Measurements from ENCODE around the gene BEAN1. TPM values are rescaled to one million over a fixed set of nuclear protein-coding genes. Genes with fewer than 3 reads are reported as not detected.
"Not testable (repeated sequence)": the region's sequence is repeated elsewhere in the genome, so short reads cannot be mapped to it uniquely, and the experiment has no call there.

BEAN1 gene
- total RNA-seq, 1 donor = under 0.01 TPM

- H3K4me3 ChIP-seq (ENCODE audit: low read depth, low read length) = no peak overlapping the region
- no peak for TF ChIP-seq CTCF (IDR thresholded peaks at IDR 0.05; ENCODE audit: insufficient read depth, low read depth, low read length)
- no peak for DNase-seq (ENCODE audit: low read depth)
Measured at GRCh38 chr16:66458853-66459252, 31.8 kb downstream of the BEAN1 start.

- no peak for DNase-seq (ENCODE audit: low read depth)
- TF ChIP-seq CTCF (IDR thresholded peaks at IDR 0.05; ENCODE audit: insufficient read depth, low read depth, low read length) = no peak
- H3K4me3 ChIP-seq (ENCODE audit: low read depth, low read length) = no peak overlapping the region
Measured at GRCh38 chr16:66459878-66460277, 32.8 kb downstream of the BEAN1 start.

- no peak overlapping the region for H3K4me3 ChIP-seq (ENCODE audit: low read depth, low read length)
- no peak for TF ChIP-seq CTCF (IDR thresholded peaks at IDR 0.05; ENCODE audit: insufficient read depth, low read depth, low read length)
- no peak for DNase-seq (ENCODE audit: low read depth)
Measured at GRCh38 chr16:66460703-66461102, 33.6 kb downstream of the BEAN1 start.

GRCh38 chr16:66462912-66463311 lies 35.8 kb downstream of the BEAN1 start:
- H3K4me3 ChIP-seq (ENCODE audit: low read depth, low read length) = no peak overlapping the region
- no peak for DNase-seq (ENCODE audit: low read depth)
- TF ChIP-seq CTCF (IDR thresholded peaks at IDR 0.05; ENCODE audit: insufficient read depth, low read depth, low read length) = no peak

GRCh38 chr16:66465946-66466345 lies 38.9 kb downstream of the BEAN1 start:
- H3K4me3 ChIP-seq (ENCODE audit: low read depth, low read length); DNase-seq (ENCODE audit: low read depth): not testable (repeated sequence)

GRCh38 chr16:66466636-66467035 lies 39.5 kb downstream of the BEAN1 start:
- not testable (repeated sequence) for H3K4me3 ChIP-seq (ENCODE audit: low read depth, low read length); DNase-seq (ENCODE audit: low read depth)

GRCh38 chr16:66467611-66468010 lies 40.5 kb downstream of the BEAN1 start:
- no peak for DNase-seq (ENCODE audit: low read depth)
- H3K4me3 ChIP-seq (ENCODE audit: low read depth, low read length) = no peak overlapping the region
- TF ChIP-seq CTCF (IDR thresholded peaks at IDR 0.05; ENCODE audit: insufficient read depth, low read depth, low read length) = no peak

GRCh38 chr16:66468321-66468965 lies 41.3 kb downstream of the BEAN1 start:
- no peak overlapping the region for H3K4me3 ChIP-seq (ENCODE audit: low read depth, low read length)
- no peak for DNase-seq (ENCODE audit: low read depth)
- TF ChIP-seq CTCF (IDR thresholded peaks at IDR 0.05; ENCODE audit: insufficient read depth, low read depth, low read length) = no peak

Data from fibroblast of villous mesenchyme (primary cell).